GM18951 (cell line): ENCODE results near the gene ELK1.

ENCODE experiments used
- POLR2A ChIP-seq: IDR thresholded peaks from 4 replicates; pipeline ENCODE4 v1.6.1; 2011; ENCODE audit warnings: mild to moderate bottlenecking; ENCODE audit not compliant: insufficient read length, insufficient read depth; ENCODE audit errors: extremely low read depth
- in situ Hi-C: fragments of 300-500 bp; cut with MboI; formaldehyde crosslinking; loops from one replicate; pipeline ENCODE4 v1.12.0; 2022; ENCODE audit warnings: low sequenced_read_pairs, mixed read lengths, inconsistent platforms; ENCODE audit not compliant: unreplicated experiment

ELK1 gene

DNA sequence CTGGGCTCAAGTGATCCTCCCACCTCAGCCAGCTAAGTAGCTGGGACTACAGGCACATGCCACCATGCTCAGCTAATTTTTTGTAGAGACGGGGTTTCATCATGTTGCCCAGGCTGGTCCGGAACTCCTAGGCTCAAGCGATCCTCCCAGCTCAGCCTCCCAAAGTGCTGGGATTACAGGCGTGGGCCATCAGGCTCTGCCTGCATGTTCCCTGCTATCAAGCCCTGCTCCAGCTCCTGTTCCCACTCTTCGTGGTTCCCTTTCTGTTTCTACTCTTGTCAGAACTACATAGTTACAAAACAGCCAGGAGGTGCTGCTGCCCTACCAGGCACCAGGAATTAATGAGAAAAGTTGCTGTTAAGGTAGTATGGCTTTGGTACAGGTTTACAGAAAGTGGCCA, 59.4 kb downstream of the ELK1 start:
- TF ChIP-seq POLR2A = no peak
- in situ Hi-C loops = no loop called here

DNA sequence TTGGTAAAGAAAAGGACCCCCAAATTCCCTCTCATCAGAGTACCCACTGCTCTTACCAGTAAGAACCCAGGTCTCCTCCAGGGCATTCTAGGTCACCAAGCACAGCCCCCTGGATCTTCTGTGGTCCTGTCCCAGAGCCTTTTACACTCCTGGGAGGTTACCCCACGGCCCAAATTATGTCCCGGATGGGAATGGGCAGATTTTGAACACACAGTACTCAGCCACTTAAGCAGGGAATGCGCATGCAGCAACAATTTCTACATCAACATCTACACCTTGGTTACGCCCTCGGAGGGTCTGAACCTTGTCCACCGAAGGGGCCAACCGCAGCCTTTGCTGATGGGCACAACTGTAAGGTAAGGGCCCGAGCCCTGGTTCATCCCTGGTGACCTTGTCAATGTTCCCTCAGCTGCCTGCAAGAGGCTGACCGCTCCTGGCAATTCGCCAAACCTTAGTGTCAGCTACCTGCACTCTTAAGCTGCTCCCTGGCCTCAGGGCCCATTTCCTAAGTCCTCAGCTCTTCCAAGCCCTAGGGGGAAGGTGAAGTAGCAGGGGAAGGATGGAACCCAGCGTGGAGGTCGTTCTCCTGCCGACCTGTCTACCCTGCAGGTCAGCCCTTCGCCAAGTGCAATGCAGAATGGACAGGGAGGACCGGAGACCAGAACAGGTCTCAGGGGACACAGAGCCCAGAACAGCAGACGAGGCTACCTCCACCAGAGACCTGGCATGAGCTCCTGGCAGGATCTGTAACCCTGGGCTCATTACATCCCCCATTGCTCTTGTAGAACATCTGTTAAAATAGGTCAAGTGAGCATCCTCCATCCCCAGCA, 62.2 kb downstream of the ELK1 start:
- in situ Hi-C loops = no loop called here
- TF ChIP-seq POLR2A = no peak

DNA sequence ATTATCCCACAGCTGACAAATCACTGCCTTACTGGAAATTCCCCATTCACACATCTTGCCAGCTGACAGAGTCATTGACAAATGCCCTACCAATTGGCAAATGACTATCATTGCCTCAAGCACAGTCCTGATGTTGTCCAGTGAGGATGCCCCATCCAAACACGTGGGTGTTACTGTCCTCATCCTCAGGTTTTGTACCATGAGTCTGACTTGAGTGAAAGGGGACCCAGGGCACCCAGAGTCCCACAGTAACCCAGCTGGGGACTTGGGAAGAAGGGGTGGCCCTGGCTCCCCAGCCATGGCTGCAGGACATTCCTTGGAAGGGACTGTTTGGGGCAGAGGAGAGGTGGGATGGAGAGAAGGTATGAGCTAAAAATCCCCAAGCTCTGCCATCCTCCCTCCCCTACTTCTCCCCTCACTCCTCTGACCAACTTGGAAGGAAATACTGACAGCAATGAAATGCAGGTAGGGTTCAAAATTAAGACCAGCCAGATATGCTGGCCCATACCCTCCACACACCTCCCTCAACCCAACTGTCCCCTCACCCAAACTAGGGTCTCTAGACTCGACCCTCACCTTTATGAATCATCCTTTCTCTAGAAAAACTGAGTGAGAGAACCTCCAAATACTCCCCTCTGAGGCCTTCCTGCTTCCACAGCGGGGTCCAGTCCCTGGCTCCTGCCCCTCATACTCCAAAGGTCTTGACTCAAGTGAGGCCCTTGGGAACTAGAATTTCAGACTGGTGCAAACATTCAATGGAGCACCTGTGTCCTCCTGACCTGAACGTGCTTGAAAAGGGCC, 63.1 kb downstream of the ELK1 start:
- in situ Hi-C loops = no loop called here

DNA sequence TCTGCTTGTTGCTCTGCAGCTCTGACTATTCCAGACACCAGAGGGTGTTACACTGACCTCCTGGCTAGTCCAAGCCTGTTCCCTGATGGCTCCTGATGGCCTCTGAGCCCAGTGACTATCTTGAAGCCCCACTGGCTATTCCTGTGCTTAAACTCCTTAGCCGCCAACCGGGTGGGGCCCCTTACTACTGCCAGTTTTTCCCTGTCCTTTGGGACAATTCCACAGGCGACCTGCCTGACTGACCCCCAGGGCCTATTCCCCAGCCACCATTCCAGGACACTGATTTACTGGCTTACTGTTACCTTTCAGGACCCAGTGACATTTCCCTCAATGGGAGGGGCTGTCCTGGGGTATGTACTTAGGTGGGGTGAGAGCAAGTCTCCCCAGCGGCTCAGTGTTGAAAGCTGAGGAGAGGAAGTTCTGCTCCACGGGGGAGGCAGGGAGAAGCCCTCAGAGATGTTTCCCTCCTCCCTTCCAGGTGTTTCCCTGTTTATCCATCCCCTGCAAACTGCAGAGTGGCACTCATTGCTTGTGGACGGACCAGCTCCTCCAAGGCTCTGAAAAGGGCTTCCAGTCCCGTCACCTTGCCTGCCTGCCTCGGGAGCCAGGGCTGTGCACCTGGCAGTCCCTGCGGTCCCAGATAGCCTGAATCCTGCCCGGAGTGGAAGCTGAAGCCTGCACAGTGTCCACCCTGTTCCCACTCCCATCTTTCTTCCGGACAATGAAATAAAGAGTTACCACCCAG, 64.1 kb downstream of the ELK1 start:
- in situ Hi-C loops = no loop called here
- TF ChIP-seq POLR2A = no peak

More for the DNA sequence above, 63.1 kb downstream of the ELK1 start:
- TF ChIP-seq POLR2A = no peak
